C4-2B (cell line): ENCODE data around the gene RPS8.
A peak's percentile ranks its signal among the peaks of the same experiment; 100 is the strongest.

ENCODE experiments used
- ZFX ChIP-seq: fragments of 450-650 bp; IDR thresholded peaks from 2 replicates; pipeline ENCODE4 v1.6.1; 2017
- TF ChIP-seq, protein P1 (sequence below): fragments of 450-650 bp; conservative IDR thresholded peaks from 2 replicates; pipeline ENCODE4 v1.5.1; 2017; ENCODE audit warnings: mild to moderate bottlenecking

DNA sequence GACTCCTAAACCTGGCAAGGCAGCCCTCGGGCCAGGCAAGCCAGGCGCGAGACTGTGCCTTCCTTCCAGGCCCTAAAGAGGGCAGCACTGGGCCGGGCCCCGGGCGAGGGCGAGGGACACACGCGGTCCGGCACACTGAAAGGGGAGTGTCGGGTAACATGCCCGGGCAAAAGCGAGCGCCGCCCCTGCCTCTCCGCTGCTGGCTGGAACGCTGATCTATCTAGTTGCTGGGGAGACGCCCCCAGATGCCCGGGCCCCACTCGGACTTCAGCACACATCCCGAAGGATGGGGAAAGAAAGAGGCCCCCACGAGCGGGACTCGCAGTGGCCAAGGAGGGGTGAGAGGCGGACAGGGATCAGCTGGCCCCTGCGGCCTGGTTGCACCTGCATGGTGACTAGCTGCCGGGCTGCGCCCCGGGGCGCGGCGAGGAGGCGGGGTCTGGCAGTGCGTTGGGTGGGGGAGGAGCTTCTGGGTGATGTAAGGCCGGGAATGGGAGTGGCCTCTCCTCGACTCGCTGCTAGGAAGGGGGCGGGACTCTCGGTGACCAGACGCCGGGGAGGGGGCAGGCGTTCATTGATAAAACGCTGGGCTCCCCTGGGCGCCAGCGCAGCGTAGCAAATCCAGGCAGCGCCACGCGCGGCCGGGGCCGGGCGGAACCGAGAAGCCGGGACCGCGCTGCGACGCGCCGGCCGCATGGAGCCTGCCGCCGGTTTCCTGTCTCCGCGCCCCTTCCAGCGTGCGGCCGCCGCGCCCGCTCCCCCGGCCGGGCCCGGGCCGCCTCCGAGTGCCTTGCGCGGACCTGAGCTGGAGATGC is 24.6 kb downstream of the RPS8 start, which contains the start of gene PLK3:
- TF ChIP-seq, protein P1, sequence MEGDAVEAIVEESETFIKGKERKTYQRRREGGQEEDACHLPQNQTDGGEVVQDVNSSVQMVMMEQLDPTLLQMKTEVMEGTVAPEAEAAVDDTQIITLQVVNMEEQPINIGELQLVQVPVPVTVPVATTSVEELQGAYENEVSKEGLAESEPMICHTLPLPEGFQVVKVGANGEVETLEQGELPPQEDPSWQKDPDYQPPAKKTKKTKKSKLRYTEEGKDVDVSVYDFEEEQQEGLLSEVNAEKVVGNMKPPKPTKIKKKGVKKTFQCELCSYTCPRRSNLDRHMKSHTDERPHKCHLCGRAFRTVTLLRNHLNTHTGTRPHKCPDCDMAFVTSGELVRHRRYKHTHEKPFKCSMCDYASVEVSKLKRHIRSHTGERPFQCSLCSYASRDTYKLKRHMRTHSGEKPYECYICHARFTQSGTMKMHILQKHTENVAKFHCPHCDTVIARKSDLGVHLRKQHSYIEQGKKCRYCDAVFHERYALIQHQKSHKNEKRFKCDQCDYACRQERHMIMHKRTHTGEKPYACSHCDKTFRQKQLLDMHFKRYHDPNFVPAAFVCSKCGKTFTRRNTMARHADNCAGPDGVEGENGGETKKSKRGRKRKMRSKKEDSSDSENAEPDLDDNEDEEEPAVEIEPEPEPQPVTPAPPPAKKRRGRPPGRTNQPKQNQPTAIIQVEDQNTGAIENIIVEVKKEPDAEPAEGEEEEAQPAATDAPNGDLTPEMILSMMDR = peak; percentile 98
- peak; percentile 52; the same call in 1 of the 2 replicates for TF ChIP-seq ZFX
